Measurements from ENCODE around the gene P2RY6. TPM values are rescaled to one million over a fixed set of nuclear protein-coding genes. Genes with fewer than 3 reads are reported as not detected.

Gene P2RY6
- total RNA-seq, 1 experiment from 2014 or later, result not detected

DNA sequence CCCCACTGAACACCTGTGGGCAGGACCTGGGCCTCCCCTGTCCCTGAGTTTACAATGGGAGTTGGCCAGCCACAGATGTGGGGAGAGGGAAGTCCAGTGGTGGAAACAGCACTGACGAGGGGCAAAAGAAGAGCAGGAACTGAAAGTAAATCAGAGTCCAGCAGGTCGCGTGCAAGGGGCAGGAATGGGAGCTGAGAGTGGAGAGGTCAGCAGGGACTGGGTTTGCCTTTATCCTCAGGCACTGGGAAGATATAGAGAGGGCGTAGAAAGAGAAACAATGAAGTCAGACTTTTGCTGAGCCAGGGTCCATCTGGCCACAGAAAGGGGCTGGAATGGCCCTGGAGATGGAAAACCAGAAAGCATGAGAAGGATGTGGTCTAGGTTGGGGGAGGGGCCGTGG is 8.5 kb downstream of the P2RY6 start:
- Histone ChIP-seq H3K27me3 (ENCODE audit: insufficient read depth, low read length) (no peaks in the 10 kb centered on the region), H3T11ph (ENCODE audit: low read length) (no peak overlapping the region), H3K4ac (ENCODE audit: low read depth, low read length) (no peak overlapping the region), H2BK12ac (ENCODE audit: insufficient read length, low read depth, low read length) (no peak overlapping the region), H3K23ac (ENCODE audit: insufficient read length, low read depth, low read length) (no peak overlapping the region), H3K18ac (ENCODE audit: insufficient read length, low read depth, low read length) (no peak overlapping the region), H3K9me3 (ENCODE audit: control insufficient read depth, low read depth, low read length) (no peaks in the 10 kb centered on the region), H3K56ac (ENCODE audit: insufficient read length, low read depth, low read length) (no peak overlapping the region), H3K14ac (ENCODE audit: insufficient read depth, low read length) (no peak overlapping the region; the same call in 1 of the 2 replicates), H3K4me2 (ENCODE audit: insufficient read depth, insufficient read length, low read length) (no peak overlapping the region), H2BK5ac (ENCODE audit: insufficient read length, low read length) (no peak overlapping the region), H2BK20ac (ENCODE audit: low read depth, low read length, poor library complexity, severe bottlenecking) (no peak overlapping the region), H3K9ac (ENCODE audit: extremely low read depth, insufficient read length, low read length) (no peak overlapping the region), H2BK15ac (ENCODE audit: low read depth, low read length) (no peak overlapping the region), H3K79me1 (ENCODE audit: insufficient read depth, low read depth, low read length, poor library complexity, severe bottlenecking) (no peaks in the 10 kb centered on the region), H4K91ac (ENCODE audit: insufficient read length, low read depth, low read length) (no peak overlapping the region), H3K79me2 (ENCODE audit: insufficient read depth, low read length) (no peaks in the 10 kb centered on the region), H2AK5ac (ENCODE audit: insufficient read length, low read length) (no peak overlapping the region), H2BK120ac (ENCODE audit: low read depth, low read length, poor library complexity, severe bottlenecking) (no peak overlapping the region), H4K5ac (ENCODE audit: insufficient read length, low read depth, low read length) (no peak overlapping the region), H4K20me1 (ENCODE audit: control insufficient read depth, insufficient read depth, insufficient read length) (no peaks in the 10 kb centered on the region), H4K8ac (replicated peaks; ENCODE audit: insufficient read length, low read depth, low read length) (no peak overlapping the region), H3K27ac (ENCODE audit: insufficient read length, low read depth, low read length) (no peak overlapping the region), H2AFZ (ENCODE audit: low read length) (no peak overlapping the region), H3K4me1 (ENCODE audit: insufficient read depth, low read length) (no peaks in the 10 kb centered on the region), H3K23me2 (ENCODE audit: insufficient read length, low read depth, low read length, poor library complexity, severe bottlenecking) (no peaks in the 10 kb centered on the region)
- WGBS (ENCODE audit: extremely low coverage, insufficient read length, low lambda C conversion rate), result no CpG with 5 or more reads among the region's 5 CpGs
- Mint-ChIP-seq H3K36me3 (ENCODE audit: insufficient read depth in 1 of 3, low read depth in 3 of 3) (no peaks in the 10 kb centered on the region), H3K27me3 (ENCODE audit: low read depth) (peaks cover 7% of the 10 kb centered on the region), H3K4me1 (peaks cover 8 to 17% of the 10 kb centered on the region in 2 experiments), H3K9me3 (no peaks in the 10 kb centered on the region), H3K4me3 (no peak overlapping the region; a peak in 1 of 5 replicates), H3K27ac (peak overlapping the region in 1 of 3 experiments; percentile 2; a peak in 2 of 7 replicates)
- TF ChIP-seq, protein P1, sequence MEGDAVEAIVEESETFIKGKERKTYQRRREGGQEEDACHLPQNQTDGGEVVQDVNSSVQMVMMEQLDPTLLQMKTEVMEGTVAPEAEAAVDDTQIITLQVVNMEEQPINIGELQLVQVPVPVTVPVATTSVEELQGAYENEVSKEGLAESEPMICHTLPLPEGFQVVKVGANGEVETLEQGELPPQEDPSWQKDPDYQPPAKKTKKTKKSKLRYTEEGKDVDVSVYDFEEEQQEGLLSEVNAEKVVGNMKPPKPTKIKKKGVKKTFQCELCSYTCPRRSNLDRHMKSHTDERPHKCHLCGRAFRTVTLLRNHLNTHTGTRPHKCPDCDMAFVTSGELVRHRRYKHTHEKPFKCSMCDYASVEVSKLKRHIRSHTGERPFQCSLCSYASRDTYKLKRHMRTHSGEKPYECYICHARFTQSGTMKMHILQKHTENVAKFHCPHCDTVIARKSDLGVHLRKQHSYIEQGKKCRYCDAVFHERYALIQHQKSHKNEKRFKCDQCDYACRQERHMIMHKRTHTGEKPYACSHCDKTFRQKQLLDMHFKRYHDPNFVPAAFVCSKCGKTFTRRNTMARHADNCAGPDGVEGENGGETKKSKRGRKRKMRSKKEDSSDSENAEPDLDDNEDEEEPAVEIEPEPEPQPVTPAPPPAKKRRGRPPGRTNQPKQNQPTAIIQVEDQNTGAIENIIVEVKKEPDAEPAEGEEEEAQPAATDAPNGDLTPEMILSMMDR (conservative IDR thresholded peaks at IDR 0.05), result no peak
- no peak for DNase-seq

Data from H9 (cell line).